OCI-LY7 (cell line): ENCODE data around the gene PC.

Experiments
- EZH2phosphoT487 ChIP-seq: fragments of 200-600 bp; sonication (generic); IDR thresholded peaks from 2 replicates; pipeline ENCODE4 v1.6.1; 2018; ENCODE audit warnings: low read depth, borderline replicate concordance, mild to moderate bottlenecking, mixed run types, antibody characterized with exemption, low read length, moderate library complexity, mixed read lengths
- TF ChIP-seq, protein P1 (sequence below): fragments of 200-600 bp; sonication (generic); conservative IDR thresholded peaks from 2 replicates; pipeline ENCODE4 v1.5.1; 2014; ENCODE audit warnings: mild to moderate bottlenecking, antibody characterized with exemption, low read length, moderate library complexity, mixed read lengths

DNA sequence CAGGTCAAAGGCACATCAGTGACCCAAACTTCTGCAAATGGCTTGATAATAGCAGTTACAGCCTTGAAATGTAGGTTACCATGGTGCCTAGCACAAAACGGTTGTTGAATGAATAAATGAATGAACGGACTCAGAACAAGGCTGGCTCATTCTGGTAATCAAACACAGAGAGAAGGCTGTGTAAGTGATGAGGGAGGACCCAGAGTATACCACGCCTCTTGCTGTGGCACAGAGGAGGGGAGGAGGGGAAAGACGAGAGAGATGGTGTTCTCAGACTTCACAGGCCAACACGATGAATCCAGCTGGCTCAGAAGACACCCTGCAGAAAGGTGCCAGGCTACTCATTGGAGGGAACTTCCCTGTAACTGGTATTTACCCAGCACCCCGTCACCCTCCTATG lies 38.3 kb downstream of the PC start:
- TF ChIP-seq, protein P1, sequence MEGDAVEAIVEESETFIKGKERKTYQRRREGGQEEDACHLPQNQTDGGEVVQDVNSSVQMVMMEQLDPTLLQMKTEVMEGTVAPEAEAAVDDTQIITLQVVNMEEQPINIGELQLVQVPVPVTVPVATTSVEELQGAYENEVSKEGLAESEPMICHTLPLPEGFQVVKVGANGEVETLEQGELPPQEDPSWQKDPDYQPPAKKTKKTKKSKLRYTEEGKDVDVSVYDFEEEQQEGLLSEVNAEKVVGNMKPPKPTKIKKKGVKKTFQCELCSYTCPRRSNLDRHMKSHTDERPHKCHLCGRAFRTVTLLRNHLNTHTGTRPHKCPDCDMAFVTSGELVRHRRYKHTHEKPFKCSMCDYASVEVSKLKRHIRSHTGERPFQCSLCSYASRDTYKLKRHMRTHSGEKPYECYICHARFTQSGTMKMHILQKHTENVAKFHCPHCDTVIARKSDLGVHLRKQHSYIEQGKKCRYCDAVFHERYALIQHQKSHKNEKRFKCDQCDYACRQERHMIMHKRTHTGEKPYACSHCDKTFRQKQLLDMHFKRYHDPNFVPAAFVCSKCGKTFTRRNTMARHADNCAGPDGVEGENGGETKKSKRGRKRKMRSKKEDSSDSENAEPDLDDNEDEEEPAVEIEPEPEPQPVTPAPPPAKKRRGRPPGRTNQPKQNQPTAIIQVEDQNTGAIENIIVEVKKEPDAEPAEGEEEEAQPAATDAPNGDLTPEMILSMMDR = no peak
- TF ChIP-seq EZH2phosphoT487 = no peak
